NK-92 treated with Interleukin-12 subunit alpha and Interleukin-12 subunit beta, amount 100 ng/mL, for 24 hours (cell line): Measurements from ENCODE around the gene UBA3.
A peak's percentile ranks its signal among the peaks of the same experiment; 100 is the strongest.

Source experiments
- DNase-seq: peaks from one replicate; lab custom pipeline; 2025; lab: John Stamatoyannopoulos, UW

UBA3 gene

DNA sequence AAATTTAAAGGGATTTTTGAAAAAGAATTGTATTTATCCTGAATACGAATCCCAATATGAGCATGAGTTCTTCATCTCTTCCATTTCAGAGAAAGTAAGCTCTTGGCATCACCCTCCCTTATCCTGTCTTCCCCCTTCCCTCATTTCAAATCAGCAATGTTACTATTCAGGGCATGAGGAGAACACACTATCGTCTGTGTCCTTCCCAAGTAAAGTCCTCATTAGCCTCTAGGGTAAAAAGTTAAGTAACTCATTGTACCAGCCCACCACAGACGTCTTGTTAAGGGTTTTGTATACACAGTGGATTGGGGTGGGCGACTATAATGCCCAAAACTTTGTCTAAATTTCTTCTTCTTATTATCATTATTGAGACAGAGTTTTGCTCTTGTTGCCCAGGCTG lies 19.4 kb upstream of the UBA3 start:
- DNase-seq = no peak

- no peak for DNase-seq
Measured at GRCh38 chr3:69097407-69098086, 17.4 kb upstream of the UBA3 start.

GRCh38 chr3:69096299-69096698 lies 16.1 kb upstream of the UBA3 start:
- DNase-seq = no peak

- DNase-seq = no peak
Measured at GRCh38 chr3:69095636-69096035, 15.5 kb upstream of the UBA3 start.

DNA sequence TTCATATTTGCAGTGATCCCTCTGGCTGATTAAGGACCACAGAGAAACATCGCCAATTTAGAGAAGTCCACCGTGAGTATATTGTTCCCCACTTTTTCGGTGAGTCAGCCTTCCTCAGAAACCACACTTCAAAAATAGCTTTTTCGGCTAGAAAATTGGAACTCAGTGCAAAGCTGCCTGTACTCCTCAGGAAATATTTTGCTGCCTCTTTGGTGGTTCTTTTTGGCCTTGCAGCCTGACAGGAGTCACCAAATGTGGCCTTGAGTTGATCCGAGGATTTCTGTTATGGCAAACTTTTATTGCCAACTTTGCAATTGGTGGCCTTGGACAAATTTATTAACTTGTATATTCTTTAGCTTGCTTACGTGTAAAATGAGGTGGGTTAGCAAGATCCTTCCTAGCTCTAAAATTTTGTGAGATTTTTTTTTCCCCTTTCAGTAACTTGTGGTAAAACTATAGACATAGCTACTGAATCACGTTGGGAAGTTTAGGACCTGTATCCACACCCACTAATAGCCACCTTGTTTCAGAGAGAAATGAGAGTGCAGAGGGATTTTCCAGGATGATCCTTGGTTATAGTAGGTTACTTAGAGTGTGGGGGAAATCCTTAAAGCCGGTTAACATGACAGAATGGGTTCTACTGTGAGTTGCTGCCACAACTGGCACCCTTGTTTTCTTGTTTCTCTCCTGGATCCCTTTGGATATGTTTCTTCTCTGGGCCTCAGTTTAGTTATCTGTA lies 14.5 kb upstream of the UBA3 start:
- no peak for DNase-seq

DNA sequence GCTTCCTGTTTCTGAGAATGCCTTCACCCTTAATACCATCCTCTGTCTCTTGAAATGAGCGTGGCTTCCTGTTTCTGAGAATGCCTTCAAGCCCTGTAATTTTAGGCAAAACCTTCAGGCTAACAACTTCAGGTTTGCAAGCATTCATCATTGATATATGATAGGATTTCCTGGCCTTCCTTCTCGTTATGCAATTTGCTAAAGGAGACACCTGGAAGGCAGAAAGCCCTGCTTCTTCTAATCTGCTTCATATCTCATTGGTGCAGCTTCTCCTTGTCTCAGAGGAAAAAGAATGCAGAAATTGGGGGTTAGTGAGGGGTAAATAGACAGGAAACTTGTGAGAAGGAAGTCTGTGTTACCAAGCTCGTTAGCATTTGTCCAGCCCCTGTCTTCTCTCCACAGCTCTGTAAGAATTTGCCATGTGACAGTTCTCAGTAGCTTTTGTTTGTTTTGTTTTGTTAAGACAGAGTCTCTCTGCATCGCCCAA lies 11.9 kb upstream of the UBA3 start:
- DNase-seq = no peak

GRCh38 chr3:69091389-69092029 lies 11.3 kb upstream of the UBA3 start:
- no peak for DNase-seq

- no peak for DNase-seq
Measured at GRCh38 chr3:69090021-69090420, 9.9 kb upstream of the UBA3 start.

DNA sequence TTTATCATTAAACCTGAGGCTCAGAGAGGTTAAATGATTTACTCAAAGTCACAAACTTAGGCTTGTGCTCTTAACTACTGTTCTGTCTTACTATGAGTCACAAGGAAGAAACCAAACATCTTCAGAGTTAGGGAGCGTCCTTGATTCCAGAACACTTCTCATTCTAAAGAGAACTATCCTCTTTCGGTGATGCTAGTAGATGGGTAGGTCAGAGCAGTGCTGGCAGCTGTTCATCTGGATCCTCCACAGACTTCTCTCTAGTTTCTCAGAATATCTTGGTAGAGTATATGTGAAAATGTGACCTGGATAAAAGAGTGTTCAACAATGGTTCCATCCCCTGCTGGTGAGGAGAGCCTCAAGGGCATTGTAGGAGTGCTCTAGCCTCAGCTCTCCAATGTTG lies 7.9 kb upstream of the UBA3 start:
- DNase-seq = no peak

DNA sequence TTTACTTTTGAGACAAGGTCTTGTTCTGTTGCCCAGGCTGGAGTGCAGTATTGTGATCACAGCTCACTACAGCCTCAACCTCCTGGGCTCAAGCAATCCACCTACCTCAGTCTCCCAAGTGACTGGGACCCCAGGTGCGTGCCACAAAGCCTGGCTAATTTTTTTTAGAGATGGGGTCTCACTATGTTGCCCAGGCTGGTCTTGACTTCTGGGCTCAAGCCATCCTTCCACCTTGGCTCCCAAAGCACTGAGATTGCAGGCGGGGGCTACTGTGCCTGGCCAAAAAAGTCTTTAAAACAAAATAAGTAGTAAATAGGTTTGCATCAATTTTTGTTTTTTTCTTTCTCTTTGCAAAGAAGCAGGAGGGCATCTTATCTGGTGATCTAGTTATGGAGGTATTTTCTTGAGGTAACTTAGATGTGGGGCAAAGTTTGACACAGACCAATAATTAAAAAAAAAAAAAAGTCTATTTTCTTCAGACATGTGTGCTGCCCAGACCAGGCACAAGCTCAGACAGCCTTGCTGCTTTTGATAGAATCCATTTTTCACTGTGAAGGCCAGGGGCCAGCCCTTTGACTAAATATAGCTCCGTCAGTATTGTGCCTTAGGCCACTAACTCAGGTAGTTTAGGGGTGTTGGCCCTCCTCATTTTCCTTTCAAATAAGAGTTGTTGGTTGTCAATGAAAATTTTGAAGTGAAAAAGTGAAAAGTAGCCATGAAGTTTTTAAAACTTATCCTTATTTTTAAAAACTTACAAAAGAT lies 7.0 kb upstream of the UBA3 start:
- DNase-seq = no peak

DNA sequence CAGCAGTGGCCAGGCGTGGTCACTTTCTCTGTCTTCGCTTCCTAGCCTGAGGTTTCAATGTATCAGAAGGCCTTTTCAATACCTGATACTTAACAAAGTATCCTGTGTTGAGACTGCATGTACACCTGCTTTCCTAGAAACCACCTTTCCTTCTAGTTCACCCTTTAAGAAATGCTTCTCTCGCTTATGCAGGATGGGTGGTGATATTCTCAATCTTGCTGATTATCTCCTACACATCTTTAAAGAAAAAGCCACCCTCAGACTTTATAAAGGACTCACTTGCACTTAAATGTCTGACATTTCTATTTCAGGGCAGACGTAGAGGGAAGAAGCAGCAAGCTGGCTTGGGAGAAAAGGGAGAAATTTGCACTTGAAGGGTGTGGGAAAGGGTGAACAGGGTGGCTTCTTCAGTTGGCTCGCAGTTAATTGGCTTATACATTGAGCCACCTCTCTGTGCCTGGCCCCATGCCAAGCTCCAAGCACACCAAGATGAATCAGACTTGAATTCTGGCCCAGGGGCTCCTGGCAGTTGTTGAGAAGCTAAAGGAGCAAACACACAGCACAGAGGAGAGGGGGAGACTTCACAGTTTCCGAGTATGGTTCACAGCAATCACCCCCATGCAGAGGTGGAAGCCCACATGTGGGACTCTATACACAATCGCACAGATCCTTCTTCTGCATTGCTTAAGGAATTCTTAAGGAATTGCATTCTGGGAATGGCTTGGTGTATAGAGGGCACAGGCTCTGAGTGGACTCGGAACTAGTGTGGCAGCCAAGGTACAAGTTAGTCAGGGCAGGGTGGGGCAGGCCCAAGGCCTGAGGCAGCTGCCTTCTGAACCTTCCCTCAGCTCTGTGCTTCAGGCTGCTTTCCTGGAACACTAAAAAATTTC lies 5.9 kb upstream of the UBA3 start:
- peak; percentile 35 for DNase-seq

DNA sequence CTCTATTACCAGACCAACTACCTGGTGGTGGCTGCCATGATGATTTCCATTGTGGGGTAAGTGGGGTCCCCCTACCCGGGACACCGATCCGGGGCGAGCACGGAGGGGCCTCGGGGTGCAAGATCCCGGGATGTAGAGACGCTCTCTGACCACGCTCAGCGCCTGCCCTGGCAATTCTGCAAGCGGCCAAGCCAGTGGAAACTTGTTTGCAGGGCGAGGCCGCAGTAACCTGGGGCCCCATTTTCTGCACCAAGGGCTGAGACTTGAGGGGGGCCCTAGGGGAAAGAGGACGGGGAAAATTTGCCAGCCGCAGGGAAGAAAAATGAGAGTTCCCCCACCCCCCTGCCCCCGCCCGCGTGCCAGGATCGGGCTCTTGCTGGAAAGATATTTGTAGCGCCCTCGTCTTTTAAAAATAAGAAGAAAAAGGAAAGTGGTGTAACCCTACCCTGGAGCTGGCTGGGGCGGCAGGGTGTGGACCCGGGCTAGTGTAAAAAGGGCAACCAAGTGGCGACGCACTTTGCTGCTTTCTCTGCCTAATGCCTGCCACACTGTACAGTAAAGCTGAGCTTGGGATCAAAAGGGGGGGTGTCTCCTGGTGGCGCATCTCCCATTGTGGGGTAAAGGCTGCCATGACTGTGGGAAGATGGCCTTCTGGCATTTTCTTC lies 5.1 kb upstream of the UBA3 start:
- no peak for DNase-seq

GRCh38 chr3:69084326-69085167 lies 4.4 kb upstream of the UBA3 start, which contains the start of gene ARL6IP5:
Gene ARL6IP5 (plus strand): TSS chr3:69084937. CDS start chr3:69085048, 111 bp downstream.
- peak; percentile 84 for DNase-seq

- DNase-seq = peak; percentile 64
Measured at GRCh38 chr3:69082805-69083204, 2.6 kb upstream of the UBA3 start.

DNA sequence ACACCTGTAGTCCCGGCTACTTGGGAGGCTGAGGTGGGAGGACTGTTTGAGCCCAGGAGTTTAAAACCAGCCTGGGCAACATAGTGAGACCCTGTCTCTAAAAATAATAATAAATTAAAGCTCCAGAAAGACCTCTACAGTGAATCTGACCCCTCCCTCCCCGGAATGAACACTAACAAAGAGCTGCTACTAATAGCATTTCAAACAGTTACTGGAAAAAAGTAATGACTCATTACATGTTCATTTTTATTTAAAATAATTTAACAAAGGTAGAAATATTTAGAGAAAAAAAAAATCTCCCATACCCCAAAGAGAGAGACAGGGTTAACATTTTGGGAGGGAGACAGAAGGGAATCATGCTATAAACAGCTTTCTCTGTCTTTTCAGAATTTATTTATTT lies 2.2 kb upstream of the UBA3 start:
- no peak for DNase-seq

DNA sequence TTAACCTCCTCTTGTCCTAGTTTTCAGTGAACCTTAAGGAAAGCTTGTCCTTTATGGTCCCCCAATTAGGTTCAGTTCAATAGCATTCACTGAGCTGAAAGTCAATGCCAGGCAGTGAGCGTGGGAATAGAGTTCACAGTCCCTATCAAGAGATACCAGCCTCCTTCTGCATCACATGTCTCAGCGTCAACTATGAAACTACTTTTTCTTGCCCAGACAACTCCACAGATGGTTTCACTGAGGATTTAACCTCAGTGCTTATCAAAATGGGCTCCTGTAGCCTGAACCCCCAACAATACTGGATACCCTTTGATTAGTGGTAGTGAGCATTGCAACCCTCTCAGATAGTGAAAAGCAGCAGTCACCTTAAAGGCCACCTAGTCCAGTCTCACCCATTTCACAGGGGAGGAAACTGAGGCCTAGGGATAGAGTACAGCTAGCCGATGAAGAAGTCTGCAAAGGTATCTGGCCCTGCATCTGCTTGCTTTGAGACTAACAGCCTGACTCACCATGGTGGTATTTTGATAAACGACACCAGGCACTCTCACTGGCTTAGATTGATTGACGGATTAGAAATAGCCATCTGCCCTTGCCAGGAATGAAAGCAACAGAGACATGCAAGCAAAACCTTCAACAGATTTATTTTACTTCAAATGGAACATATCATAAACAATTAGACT lies 1.6 kb upstream of the UBA3 start:
- no peak for DNase-seq

DNA sequence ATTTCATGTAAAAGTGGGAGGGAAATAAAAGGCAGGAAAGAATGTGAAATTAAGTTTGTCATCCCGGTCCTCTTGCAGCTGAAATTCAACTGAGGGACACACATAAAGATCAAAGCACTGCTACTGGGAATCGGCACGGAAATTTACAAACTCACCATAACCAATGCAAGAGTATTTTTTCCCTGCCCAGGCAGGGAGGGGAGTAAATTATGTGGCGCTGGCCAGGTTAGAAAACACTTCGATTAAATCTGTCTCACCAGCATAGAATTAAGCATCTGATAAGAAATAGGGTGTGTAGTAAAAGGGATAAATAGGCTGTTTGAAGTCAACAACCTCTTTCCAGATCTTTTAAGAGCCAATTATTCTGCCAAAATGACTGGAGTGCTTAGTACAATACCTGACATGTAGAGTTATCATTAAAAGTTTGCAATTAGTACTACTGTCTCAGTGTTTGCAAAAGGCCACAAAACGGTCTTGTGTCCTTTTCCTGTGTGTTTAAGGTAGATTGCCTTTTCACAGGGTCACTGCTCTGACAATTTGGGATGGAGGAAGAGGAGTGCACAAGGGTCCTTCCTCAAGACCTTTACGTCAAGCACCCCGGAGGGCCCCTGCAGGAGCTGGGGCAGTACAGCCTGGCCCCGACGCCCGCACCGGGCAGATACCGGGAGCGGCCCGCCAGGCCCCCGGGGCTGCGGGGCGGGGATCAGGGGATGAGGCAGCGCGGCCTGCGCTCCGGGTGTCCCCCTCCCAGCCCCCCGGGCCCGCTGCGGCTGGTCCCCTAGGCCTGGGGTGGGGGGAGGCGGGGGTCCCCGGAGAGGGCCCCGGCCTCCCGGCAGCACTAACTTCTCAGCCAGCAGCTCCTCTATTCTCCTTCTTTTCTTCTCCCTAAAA lies 651 bp downstream of the UBA3 start:
- no peak for DNase-seq

DNA sequence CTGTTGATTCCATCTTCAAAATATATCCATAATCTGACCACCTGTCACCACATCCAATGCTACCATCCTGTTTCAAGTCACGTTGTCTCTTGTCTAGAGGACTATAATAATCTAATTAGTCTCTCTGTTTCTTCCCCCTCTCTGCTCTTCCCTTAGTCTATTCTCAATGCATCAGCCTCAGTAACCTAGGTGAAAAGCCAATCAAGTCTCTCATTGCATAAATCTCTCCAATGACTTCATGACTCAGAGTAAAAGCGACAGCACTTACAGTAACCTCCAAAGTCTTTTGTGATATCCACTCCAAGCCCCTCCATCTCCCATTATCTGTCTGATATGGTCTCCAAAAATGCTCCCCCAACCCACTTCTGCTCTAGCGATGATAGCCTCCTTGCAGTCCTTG lies 7.2 kb downstream of the UBA3 start:
- no peak for DNase-seq
